ENCODE results near the gene OR56A5. TPM values are rescaled to one million over a fixed set of nuclear protein-coding genes. Genes with fewer than 3 reads are reported as not detected.
"Not testable (repeated sequence)": the region's sequence is repeated elsewhere in the genome, so short reads cannot be mapped to it uniquely, and the experiment has no call there.

Gene OR56A5
- total and polyA plus RNA-seq, 7 donors: not detected

GRCh38 chr11:5986885-5987284 is 18.6 kb upstream of the OR56A5 start, which contains the start of gene OR52L1:
Gene OR52L1, minus strand, starts transcription at chr11:5986985. Its CDS starts 55 bp downstream, at chr11:5986930.
- DNase-seq: no peak

GRCh38 chr11:5983443-5983842 is 15.1 kb upstream of the OR56A5 start:
- Histone ChIP-seq H3K36me3 (no peaks in the 10 kb centered on the region), H3K9me3 (peaks cover 0 to 2% (median 0%) of the 10 kb centered on the region in 4 donors), H3K4me3 (no peak overlapping the region), H3K27me3 (no peaks in the 10 kb centered on the region), H3K4me1 (no peaks in the 10 kb centered on the region), H3K27ac (no peak overlapping the region)
- DNase-seq: no peak
- intact Hi-C loops (cut with DNase I): no loop called here
- 26 to 43% methylated on average over 1 of the region's 1 CpG for WGBS, 2 donors
- TF ChIP-seq EP300 (IDR thresholded peaks at IDR 0.05): no peak
- no peak for TF ChIP-seq POLR2AphosphoS5 (IDR thresholded peaks at IDR 0.05)
- TF ChIP-seq CTCF (IDR thresholded peaks at IDR 0.05): no peak
- no peak for TF ChIP-seq POLR2A (IDR thresholded peaks at IDR 0.05)

More at GRCh38 chr11:5986885-5987284, 18.6 kb upstream of the OR56A5 start, which contains the start of gene OR52L1:
- H3K27ac ChIP-seq: no peak within 1 kb of the TSS
- H3K9me3 ChIP-seq: no peaks in the 10 kb centered on the region
- WGBS, 2 donors: 56 to 64% methylated on average over 1 of the region's 1 CpG
- no peaks in the 10 kb centered on the region for H3K36me3 ChIP-seq
- TF ChIP-seq POLR2AphosphoS5 (IDR thresholded peaks at IDR 0.05): no peak
- TF ChIP-seq EP300 (IDR thresholded peaks at IDR 0.05): no peak
- no peaks in the 10 kb centered on the region for H3K27me3 ChIP-seq
- H3K4me1 ChIP-seq: no peaks in the 10 kb centered on the region
- no peak within 1 kb of the TSS for H3K4me3 ChIP-seq
- intact Hi-C loops (cut with DNase I): no loop called here

- intact Hi-C loops (cut with DNase I): no loop called here
- DNase-seq: no peak
- Histone ChIP-seq H3K4me3 (no peak overlapping the region), H3K27me3 (no peaks in the 10 kb centered on the region), H3K4me1 (no peaks in the 10 kb centered on the region), H3K36me3 (no peaks in the 10 kb centered on the region), H3K27ac (no peak overlapping the region), H3K9me3 (peaks cover 0 to under 1% (median 0%) of the 10 kb centered on the region in 4 donors)
- 42 to 82% methylated on average over 1 of the region's 1 CpG for WGBS, 2 donors
- no peak for TF ChIP-seq EP300 (IDR thresholded peaks at IDR 0.05)
- no peak for TF ChIP-seq POLR2AphosphoS5 (IDR thresholded peaks at IDR 0.05)
- TF ChIP-seq POLR2A (IDR thresholded peaks at IDR 0.05): no peak
Observed at GRCh38 chr11:5973530-5973929, 5.2 kb upstream of the OR56A5 start.

- intact Hi-C loops (cut with DNase I): no loop called here
- Histone ChIP-seq H3K4me3 (no peak overlapping the region), H3K36me3 (no peaks in the 10 kb centered on the region), H3K9me3 (no peaks in the 10 kb centered on the region), H3K27me3 (no peaks in the 10 kb centered on the region), H3K27ac (no peak overlapping the region), H3K4me1 (no peaks in the 10 kb centered on the region)
- 64 to 83% methylated on average over 3 of the region's 3 CpGs for WGBS, 2 donors
- no peak for DNase-seq
- TF ChIP-seq CTCF (IDR thresholded peaks at IDR 0.05): no peak
- no peak for TF ChIP-seq POLR2AphosphoS5 (IDR thresholded peaks at IDR 0.05)
- TF ChIP-seq POLR2A (IDR thresholded peaks at IDR 0.05): no peak
- no peak for TF ChIP-seq EP300 (IDR thresholded peaks at IDR 0.05)
Observed at GRCh38 chr11:5967708-5968107, 586 bp downstream of the OR56A5 start.

GRCh38 chr11:5966958-5967357 is 1.3 kb downstream of the OR56A5 start:
- intact Hi-C loops (cut with DNase I): no loop called here

GRCh38 chr11:5960704-5961320 is 7.5 kb downstream of the OR56A5 start:
- DNase-seq; intact Hi-C loops (cut with DNase I): not testable (repeated sequence)
- WGBS, 2 donors: 92 to 93% methylated on average over 40 of the region's 40 CpGs

More at GRCh38 chr11:5966958-5967357, 1.3 kb downstream of the OR56A5 start:
- no peak for DNase-seq
- H3K4me1 ChIP-seq: no peaks in the 10 kb centered on the region
- TF ChIP-seq POLR2A (IDR thresholded peaks at IDR 0.05): no peak
- no peak for TF ChIP-seq EP300 (IDR thresholded peaks at IDR 0.05)
- no peak for TF ChIP-seq CTCF (IDR thresholded peaks at IDR 0.05)
- TF ChIP-seq POLR2AphosphoS5 (IDR thresholded peaks at IDR 0.05): no peak
- H3K4me3 ChIP-seq: no peak overlapping the region
- no peak overlapping the region for H3K27ac ChIP-seq
- WGBS, 2 donors: 69 to 75% methylated on average over 2 of the region's 2 CpGs
- H3K27me3 ChIP-seq: no peaks in the 10 kb centered on the region
- no peaks in the 10 kb centered on the region for H3K36me3 ChIP-seq
- H3K9me3 ChIP-seq: no peaks in the 10 kb centered on the region

More at GRCh38 chr11:5960704-5961320, 7.5 kb downstream of the OR56A5 start:
- H3K27ac ChIP-seq, H3K9me3 ChIP-seq, H3K4me1 ChIP-seq, H3K4me3 ChIP-seq, H3K36me3 ChIP-seq, H3K27me3 ChIP-seq: not testable (repeated sequence)
